Peyer's patch (tissue), 4 donors: Measurements from ENCODE around the gene PLD1.

Experiments used
- CTCF ChIP-seq, 6 experiments: fragments of 450-650 bp in 4 of 6; fragments of 200-600 bp in 2 of 6; sonication (generic) in 1 of 6; IDR thresholded peaks; one replicate each; pipeline ENCODE4 v1.5.1; 2017 to 2019; ENCODE audit warnings: antibody characterized with exemption in 6 of 6, mild to moderate bottlenecking in 3 of 6, moderate library complexity in 1 of 6
- POLR2A ChIP-seq, 2 donors: fragments of 450-650 bp; IDR thresholded peaks; one replicate each; pipeline ENCODE4 v1.5.1; 2017; ENCODE audit warnings: antibody characterized with exemption in 2 of 2, mild to moderate bottlenecking in 2 of 2, moderate library complexity in 2 of 2

GRCh38 chr3:171790898-171791691, 19.2 kb downstream of the PLD1 start:
- no peak for TF ChIP-seq CTCF (IDR thresholded peaks at IDR 0.05)
- TF ChIP-seq POLR2A (IDR thresholded peaks at IDR 0.05), result no peak
